ENCODE results near the gene DMXL2.

The DMXL2 gene

DNA sequence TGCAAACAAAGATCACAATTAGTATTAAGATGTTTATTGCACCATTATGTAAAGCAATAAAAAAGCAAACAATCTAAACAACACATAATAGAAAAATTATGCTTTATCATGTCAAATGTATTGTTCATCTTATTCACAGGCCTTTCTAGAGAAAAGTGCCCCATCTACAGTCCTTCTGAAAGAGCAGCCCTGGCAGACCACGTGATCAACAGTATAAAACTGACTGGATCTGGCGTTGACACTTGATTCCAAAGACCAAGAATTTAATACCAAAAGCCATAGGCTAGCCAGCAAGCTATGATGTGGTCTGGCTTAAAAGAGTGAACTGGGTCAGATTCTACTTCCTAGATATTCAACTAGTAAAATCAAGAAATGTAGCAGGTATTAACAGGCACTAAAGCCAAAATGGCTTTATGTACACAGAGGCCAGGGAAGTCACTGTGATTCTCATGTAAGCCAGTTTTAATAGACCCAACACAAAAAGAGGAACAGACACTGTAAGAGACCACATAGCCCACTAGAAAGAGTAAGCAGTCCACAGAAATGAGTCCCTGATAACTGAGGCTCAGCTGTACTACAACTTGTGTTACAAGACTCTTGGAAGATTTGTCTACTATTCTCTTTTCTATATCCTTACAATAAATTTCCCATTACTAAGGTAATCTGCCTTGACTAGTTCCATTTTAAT, 32.5 kb downstream of the DMXL2 start:
- TF ChIP-seq, protein P1, sequence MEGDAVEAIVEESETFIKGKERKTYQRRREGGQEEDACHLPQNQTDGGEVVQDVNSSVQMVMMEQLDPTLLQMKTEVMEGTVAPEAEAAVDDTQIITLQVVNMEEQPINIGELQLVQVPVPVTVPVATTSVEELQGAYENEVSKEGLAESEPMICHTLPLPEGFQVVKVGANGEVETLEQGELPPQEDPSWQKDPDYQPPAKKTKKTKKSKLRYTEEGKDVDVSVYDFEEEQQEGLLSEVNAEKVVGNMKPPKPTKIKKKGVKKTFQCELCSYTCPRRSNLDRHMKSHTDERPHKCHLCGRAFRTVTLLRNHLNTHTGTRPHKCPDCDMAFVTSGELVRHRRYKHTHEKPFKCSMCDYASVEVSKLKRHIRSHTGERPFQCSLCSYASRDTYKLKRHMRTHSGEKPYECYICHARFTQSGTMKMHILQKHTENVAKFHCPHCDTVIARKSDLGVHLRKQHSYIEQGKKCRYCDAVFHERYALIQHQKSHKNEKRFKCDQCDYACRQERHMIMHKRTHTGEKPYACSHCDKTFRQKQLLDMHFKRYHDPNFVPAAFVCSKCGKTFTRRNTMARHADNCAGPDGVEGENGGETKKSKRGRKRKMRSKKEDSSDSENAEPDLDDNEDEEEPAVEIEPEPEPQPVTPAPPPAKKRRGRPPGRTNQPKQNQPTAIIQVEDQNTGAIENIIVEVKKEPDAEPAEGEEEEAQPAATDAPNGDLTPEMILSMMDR (IDR thresholded peaks at IDR 0.05): no peak

GRCh38 chr15:51588966-51589365, 33.6 kb downstream of the DMXL2 start:
- TF ChIP-seq, protein P1 (IDR thresholded peaks at IDR 0.05): no peak

GRCh38 chr15:51585986-51586385, 36.6 kb downstream of the DMXL2 start:
- TF ChIP-seq, protein P1 (IDR thresholded peaks at IDR 0.05): no peak

DNA sequence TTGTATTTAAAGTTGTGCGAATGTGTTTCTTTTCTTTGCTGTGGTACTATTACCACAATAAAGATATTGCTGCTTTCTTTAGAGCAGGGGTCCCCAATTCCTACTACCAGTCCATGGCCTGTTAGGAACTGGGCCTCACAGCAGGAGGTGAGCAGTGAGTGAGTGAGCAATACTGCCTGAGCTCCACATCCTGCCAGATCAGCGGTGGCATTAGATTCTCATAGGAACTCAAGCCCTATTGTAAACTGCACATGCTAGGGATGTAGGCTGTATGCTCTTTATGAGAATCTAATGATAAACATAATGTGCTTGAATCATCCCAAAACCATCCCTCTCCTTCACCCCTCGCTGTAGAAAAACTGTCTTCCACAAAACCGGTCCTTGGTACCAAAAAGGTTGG, 41.6 kb downstream of the DMXL2 start:
- TF ChIP-seq, protein P1 (IDR thresholded peaks at IDR 0.05): no peak

- TF ChIP-seq, protein P1 (IDR thresholded peaks at IDR 0.05): no peak
These were observed 42.2 kb downstream of the DMXL2 start for GRCh38 chr15:51580385-51580784.

GRCh38 chr15:51579012-51579411, 43.6 kb downstream of the DMXL2 start:
- TF ChIP-seq, protein P1 (IDR thresholded peaks at IDR 0.05): no peak

DNA sequence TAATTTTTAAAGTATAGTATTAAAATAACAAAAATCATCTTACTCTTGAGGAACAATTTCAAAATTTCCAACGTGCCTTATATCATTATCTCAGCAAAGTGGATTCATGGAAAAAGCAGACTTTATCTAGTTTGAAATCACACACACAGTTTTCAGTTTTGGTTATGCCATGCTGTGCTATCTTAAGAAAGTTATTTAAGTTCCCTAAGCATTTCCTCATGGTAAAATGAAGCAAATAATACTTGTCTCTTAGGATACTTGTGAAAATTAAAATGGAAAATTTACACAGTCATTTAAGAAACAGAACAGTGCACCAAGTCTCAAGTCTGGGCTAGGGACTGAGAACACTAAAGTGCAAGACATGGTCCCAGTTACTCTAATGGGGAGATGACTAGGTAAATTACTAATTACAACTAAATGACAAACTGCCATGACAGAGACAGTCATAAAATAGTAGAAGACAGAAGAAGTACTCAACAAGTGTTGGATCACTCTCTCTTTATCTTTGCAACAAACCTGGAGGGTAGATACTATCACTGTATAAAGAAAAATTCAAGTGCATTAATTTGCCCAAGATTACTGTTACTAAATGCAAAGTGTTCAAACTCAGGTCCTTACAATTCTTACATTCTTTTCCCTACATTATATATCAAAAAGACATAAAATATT, 44.8 kb downstream of the DMXL2 start:
- TF ChIP-seq, protein P1 (IDR thresholded peaks at IDR 0.05): no peak
